HG03558 (cell line): ENCODE data around the gene ZFAND3.
"Not testable (repeated sequence)": the region's sequence is repeated elsewhere in the genome, so short reads cannot be mapped to it uniquely, and the experiment has no call there.

Source experiments
- ATAC-seq: cut with Tn5 transposase; IDR thresholded peaks from one replicate; pipeline ENCODE4 v1.9.1; 2021; ENCODE audit warnings: moderate number of reproducible peaks; ENCODE audit not compliant: unreplicated experiment; ENCODE audit errors: extremely low read depth

Gene ZFAND3

DNA sequence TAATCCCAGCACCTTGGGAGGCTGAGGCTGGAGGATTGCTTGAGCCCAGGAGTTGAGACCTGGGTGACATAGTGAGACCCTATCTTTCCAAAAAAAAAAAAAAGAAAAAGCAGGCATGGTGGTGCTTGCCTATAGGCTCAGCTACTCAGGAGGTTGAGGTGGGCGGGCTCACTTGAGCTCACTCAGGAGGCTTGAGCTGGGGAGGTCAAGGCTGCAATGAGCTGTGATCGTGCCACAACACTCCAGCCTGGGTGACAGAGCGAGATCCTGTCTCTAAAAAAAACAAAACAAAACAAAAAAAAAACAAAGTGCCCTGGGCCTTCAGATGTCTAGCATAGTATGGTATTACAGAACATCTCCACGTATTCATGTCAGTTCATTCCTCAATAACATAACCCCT is 42.9 kb downstream of the ZFAND3 start:
- ATAC-seq = no peak

DNA sequence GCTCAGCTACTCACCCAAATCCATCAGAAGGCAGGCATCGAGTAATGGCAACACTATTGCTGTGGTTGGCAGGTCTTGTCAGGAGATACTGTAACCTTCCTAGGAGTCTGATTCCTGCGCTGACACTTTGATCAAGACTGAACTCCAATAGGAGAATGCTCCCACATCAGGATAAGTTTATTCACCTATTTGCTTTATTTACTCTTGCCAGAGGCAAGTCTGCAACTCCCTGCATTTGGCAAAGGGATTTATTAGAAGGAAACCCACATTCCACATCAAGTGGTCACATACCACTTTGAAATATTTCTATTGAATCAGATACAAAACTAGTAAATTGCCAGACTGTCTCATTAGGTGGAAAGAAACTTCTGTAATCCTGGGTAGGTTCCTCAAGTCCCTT is 43.5 kb downstream of the ZFAND3 start:
- no peak for ATAC-seq

DNA sequence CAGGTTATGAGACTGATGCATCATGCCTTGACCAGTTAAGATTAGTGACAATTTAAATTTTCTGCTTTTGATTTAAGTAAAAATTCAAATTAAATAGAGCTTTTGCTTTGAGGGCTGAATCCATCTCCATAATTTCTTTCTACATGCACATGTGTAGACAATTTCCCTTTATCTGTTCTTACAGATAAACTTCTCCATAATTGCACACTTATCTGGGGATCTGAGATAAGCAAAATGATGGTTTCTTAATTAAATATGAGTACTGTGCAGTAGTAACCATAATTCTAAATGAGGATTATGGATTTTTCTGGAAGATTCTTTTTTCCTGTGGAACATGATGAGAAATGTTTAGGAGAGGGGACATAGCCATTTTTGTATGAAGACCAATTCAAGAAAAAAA is 44.7 kb downstream of the ZFAND3 start:
- ATAC-seq = no peak

DNA sequence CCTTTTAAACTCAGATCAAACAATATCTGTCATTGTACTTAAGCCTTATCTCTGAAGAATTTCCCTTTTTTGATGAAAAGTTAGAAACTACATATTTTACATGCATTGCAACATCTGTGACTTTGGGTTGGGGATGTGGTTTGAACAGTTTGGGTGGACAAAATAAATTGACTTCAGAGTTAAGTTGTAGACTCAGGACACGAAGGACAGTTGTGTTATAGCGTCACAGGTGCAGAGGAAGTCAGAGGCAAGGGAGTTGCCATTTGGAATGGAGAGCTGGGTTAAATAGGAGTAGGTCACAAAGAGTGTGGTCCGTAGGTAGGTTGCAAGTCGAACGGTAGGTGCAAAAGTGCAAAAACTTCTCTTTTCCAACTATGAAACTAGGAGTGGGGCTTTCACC is 46.0 kb downstream of the ZFAND3 start:
- ATAC-seq = no peak

DNA sequence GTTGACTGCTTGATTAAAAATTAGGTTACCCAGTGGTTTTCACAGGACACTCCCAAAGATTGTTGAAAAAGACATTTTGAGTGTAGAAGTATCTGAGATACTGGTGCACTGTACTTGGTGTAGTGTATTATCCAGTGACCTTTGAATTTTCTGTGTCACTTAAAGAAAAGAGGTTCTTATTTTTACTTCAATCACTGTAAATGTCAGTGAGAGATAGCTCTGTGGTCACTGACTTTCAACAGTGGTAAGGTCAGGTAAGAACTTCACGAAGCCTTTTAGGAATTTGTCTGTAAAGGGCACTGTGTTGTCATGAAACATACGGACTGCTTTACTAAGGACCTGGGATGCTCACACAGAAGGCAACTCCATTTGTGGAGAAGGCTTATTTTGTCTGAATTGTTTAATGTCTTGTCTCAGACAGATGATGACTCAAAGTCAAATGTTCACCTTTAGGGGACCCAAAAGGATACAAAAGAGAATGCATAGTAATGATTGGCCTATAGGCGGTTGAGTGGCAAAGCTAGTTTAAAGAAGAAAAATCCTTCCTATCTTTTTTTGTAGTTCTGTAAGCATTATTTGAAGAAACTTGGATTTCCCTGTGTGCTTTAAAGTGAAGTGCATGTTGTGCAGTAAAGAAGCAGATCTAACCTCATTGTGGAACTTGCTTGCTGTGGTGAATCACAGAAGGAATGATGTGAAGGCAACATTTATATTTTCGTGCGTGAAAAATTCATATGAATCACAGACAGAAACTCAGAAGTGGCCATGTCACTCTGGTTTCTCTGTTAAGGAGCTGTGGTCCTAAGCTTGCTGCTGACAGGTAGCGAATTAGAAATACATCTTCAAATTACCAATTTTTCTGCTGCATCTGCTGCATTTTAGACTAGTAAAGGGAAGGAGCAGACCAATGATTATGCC is 47.3 kb downstream of the ZFAND3 start:
- no peak for ATAC-seq

DNA sequence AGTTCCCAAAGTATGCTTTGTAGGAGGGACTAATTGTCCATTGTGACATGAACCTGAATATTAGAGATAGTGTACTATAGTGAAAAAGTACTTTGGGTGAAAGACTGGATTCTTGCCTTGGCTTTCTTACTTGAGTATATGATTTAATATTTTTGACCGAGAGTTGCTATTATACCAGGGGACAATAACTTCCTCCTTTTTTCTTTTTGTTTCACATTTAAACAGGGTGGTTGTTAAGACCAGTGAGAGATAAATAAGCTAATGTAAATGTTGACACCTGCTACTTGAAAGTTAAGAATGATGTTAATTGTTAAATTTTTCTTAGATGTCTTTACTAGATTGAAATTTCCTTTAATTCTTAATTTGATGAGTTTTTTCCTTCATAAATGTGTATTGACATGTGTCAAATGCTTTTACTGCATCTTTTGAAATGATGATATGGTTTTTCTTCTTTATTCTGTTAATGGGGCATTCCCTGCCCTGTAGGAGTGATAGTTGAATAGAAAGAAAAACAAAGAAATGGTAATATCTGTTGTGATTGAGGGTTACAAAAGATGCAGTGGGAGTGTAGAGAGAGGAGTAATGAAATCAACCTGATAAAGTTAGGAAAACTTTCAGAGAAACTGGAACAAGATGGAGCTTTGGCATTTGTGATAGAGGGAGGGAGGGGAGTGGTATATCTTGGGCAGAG is 48.4 kb downstream of the ZFAND3 start:
- ATAC-seq = no peak

DNA sequence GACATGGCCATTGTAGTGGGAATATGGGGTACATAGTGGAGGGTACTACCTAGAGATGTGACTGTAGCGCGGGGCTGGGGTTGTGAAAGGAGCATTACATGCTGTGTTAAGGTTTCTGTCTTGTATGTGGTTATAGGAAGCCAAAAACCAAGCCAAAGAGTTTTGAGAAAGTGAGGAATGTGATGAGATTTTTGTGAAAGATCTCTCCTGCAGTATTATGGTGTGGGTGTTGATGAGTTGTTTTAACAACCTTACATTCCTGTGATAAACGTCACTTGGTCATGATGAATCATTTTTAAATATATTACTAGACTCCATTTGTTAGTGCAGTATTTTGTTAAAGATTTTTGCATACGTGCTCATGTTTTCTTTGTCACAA is 48.9 kb downstream of the ZFAND3 start:
- ATAC-seq = no peak

DNA sequence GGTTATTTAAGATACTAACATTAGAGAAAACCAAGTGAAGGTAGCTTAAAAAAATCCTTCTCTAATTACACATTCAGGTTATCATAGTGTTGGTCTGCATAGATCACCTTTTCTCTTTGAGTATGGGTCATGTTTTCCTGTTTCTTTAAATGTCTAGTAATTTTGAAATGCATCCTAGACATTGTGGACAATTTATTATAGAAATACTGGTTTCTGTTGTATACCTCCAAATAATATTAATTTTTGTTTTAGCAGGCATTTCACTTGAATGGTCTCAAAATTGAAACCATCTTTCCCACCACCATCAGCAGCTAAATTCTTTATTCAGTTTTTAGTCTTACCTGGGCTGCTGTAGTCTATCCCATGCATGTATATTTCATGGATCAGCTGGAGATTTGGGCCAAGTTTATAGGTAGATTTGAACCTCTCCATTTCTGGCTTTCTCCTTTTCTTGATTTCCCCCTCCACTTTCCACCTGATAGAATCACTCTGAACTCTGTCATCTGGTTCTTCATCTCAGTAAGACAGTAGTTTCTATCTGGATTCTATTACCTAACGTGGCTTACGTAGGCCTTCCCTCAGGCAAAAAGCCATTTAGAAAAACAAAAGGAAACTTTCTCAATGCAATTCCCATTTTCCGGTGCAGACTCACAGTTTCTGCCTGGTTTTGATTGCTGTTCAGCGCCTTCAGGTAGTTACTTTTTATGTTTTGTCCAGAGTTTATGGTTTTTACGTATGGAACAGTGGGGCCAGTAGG is 52.3 kb downstream of the ZFAND3 start:
- ATAC-seq = no peak

DNA sequence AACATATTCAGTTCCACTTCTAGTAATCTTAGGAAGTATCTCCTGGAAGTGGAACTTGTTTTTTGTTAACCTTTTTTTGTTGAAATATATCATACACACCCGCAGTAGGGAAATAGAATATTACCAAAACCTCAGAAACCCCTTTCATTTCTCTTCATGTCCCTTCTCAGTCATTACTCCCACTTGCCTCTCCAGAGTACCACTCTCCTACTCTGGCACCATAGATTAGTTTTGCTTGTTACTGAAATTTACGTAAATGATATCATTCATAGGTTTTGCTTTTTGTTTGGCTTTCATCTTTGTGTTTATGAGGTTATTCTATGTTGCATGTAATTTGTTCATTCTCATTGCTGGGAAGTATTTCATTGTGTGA is 52.8 kb downstream of the ZFAND3 start:
- ATAC-seq = no peak

DNA sequence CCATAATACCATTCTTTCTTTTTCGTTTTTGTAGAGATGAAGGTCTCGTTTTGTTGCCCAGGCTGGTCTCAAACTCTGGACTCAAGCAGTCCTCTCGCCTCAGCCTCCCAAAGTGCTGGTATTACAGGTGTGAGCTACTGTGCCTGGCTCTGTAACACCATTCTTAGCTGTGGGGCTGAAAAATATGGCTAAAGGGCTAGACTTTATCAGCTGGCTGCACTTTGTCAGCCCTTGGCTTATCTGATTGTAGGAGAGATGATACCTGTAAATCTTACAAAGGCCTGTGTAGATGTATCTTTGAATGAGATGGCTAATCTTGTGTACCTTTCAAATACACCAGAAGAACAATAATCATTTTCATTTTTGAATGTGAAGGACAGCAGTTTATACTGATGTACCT is 55.2 kb downstream of the ZFAND3 start:
- ATAC-seq = no peak

DNA sequence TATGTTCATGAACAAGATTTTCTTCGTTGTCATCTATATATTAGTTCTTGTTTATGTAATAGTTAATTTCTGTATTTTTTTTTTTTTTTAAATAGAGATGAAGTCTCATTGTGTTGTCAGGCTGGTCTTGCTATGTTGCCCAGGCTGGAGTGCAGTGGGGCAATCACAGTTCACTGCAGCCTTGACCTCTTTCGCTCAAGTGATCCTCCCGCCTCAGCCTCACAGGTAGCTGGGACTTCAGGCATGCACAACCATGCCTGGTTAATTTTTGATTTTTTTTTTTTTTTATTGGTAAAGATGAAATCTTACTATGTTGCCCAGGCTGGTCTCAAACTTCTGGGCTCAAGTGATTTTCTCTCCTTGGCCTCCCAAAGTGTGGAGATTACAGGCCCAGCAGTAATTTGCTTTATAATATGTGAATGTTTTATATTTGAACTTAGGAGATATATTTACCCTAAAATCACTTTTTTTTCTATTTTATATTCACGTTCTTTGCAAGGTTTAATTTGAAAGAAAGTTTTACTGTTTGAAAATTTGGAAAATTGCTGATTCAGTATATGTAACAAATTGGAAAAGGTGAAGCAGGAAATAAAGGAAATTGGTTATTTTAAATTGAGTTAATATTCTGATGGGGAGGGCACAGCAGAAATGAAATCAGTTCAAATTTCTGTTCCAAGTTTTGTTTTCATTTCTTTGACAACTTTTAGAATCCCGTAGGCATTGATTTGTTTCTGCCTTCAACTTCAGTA is 56.2 kb downstream of the ZFAND3 start:
- no peak for ATAC-seq

DNA sequence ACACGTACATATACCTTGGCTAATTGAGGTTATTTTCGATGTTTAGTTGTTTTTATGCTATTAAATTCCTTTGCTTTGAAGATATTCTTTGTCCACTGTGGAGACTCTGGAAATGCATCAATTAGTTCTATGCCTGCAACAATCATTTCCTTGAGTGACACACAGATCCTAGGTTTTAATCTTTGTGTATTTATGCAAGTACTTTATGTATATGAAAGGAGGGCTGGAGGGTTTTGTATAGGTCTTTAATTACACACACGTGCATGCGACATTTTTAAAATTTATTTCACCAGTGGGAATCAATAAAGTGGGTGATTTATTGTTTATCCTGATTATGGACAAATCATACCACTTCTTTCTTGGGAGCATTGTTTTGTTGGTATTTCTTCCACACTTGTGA is 57.3 kb downstream of the ZFAND3 start:
- no peak for ATAC-seq

DNA sequence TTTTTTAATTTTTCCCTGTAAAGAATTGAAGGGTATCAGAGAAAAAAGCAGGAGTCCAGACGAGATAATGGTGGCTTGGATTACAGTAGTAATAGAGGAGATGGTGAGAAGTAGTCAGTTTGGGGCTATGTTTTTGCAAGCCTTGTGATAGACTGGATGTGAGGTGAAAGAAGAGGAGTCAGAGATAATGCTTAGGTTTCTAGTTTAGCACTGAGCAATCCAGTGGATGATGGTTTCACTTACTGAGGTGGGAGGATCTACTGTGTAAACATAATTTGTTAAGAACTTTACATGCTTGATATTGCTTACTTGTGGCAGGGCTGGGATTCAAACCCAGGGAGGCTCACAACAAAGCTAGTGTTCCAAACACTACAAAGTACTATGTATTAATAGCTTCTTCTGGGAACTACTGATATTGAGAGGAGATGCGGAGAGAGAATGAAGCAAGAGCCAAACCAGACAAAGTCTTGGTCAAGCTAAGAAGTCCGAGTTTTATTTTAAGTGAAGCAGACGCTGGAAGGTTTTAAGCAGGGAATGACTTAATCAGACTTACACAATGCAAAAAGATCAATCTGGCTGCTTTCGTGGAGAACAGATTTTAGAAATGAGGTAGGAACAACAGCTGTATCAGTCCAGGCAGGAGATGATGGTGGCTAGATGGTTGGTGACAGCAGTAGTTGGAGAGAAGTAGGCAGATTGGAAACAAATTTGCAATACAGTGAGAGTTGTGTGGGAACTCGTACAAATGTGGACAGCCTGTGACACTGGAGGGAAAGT is 58.0 kb downstream of the ZFAND3 start:
- no peak for ATAC-seq

DNA sequence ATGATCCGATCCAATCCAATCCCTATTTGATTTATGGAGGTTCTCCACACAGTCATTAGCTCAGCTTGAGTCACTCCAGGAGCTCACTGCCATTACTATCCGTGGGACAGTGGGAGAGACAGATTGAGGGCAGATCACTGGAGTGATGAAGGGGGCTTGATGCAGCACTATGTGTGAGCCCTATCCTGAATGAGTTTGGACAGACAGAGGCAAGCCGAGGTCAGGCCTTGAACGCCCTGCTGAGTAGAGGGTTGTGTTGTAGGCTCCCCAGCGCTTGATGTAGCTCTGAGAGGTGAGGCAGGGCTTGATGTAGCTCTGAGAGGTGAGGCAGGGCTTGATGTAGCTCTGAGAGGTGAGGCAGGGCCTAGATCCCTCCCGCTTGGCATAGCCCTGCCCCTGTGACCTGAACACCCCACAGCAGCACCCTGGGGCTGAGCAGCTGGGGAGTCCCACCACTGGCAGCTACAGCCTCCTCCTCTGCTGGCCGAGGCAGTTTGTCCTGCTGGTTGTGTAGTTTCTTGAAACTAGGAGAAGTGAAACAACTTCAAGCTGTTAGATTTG is 58.7 kb downstream of the ZFAND3 start:
- no peak for ATAC-seq

DNA sequence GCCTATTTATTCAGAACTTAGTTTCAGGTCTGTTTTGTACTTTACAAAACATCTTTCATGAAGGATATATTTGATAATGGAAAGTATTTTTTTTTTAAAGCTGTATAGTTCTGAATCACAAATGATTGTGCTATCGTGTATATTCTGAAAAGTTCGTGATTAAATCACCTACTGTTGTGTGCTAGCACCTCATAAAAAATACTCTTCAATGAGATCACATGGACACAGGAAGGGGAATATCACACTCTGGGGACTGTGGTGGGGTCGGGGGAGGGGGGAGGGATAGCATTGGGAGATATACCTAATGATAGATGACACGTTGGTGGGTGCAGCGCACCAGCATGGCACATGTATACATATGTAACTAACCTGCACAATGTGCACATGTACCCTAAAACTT is 61.1 kb downstream of the ZFAND3 start:
- not testable (repeated sequence) for ATAC-seq

DNA sequence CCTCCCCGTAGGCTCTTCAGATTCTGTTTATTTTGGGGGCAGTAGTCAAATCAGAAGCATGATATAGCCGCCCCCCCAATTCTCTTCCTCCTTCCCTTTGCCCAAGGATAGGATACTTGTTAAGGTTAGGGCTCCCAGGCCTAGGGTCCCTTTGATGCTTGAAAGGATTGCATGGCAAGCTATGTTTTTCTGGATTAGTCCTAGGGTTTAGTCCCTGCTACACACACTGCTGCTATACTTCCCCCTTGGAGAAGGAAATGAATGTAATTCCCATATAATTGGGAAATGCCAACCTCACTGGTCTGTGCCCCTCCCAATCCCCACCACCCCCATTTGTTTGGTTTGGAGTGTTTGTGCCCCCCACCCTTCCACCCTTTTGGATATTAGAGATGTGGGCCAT is 62.8 kb downstream of the ZFAND3 start:
- no peak for ATAC-seq

DNA sequence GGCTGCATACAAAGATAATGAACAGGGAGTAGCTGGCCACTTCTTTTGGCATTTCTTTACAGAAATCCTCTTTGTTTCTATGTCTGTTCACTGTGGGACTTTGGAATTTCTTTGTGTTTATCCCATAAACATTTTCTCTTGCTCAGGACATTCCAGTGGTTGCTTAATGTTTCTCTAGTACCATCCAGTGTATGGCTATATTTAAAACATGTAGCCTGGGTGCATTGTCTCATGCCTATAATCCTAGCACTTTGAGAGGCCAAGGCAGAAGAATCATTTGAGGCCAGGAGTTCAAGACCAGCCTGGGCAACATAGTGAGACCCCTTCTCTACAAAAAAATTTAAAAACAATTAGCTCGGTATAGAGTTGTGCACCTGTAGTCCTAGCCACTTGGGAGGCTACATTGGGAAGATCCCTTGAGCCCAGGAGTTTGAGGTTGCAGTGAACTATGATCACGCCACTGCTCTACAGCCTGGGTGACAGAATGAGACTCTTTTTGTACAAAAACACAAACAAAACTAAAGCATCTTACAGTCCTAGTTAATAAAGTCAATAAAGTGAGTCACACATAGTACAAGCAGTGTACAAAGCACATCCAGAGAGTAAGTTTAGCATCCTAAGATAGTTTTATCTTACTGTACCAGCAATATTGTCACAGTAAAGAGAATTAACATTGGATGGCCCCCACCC is 63.3 kb downstream of the ZFAND3 start:
- ATAC-seq = no peak

DNA sequence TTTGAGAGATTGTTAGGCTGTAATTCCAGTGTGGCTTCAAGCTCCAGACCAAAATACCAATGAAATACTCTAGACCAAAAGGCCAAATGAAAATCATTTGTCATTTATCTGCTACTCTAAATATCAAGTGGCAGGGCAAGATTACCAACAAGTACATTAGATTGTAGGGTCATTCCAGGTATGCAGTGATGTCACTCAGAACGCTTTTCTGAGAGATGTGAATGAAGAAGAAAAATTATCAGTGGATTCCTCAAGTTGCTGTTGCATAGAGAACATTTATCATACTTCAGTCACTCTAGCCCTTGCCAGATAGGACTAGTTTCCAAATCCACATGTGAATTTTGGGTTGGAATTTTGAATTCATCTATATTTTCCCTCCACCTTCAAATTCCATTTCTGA is 65.0 kb downstream of the ZFAND3 start:
- no peak for ATAC-seq

DNA sequence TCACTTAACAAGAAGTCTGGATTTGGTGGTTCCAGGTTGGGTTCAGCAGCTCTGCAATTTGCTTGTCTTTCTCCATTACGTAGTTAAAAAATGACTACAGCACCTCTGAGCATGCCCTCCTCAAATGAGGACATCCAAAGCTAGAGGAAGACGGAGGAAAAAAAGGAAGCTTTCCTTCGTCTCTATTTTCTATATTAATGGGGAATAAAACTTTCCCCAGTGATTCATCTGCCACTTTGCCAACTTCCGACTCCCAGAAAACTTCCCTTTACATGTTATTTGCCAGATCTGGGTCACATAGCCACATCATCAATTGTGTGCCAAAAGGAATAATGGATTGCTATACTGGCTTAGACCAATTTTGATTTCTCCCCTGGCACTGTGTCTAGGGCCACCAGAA is 69.5 kb downstream of the ZFAND3 start:
- no peak for ATAC-seq
